ENCODE measurements around the gene KIAA1755. TPM values are rescaled to one million over a fixed set of nuclear protein-coding genes. Genes with fewer than 3 reads are reported as not detected.

Gene KIAA1755
- total and polyA plus RNA-seq, 2 of the 4 experiments (the other 2 are of a cell fraction), result 2.5 to 5.1 TPM

- no TSS peak for BruUV-seq (replicated peaks)
- intact Hi-C loops (cut with micrococcal nuclease) (no loop called here), dilution Hi-C loops (cut with HindIII; ENCODE audit: low sequenced_read_pairs, unreplicated experiment) (no loop called here), in situ Hi-C loops (cut with MboI; ENCODE audit: low sequenced_read_pairs) (no loop called here)
- no peak overlapping the region for H4K91ac ChIP-seq (ENCODE audit: insufficient read depth, low read depth, low read length)
- H3K27me3 ChIP-seq (ENCODE audit: control insufficient read depth, insufficient read depth, low read length), result no peaks in the 10 kb centered on the region
- H3K4ac ChIP-seq (ENCODE audit: low read depth, low read length), result no peak overlapping the region
- no peak overlapping the region for H3K56ac ChIP-seq (ENCODE audit: extremely low read depth, insufficient read depth, low read length)
- ATAC-seq (ENCODE audit: low read depth) (no peak), DNase-seq (no peak)
- H3K36me3 ChIP-seq (ENCODE audit: control insufficient read depth, insufficient read depth, low read length), result no peaks in the 10 kb centered on the region
- H3K4me3 ChIP-seq (ENCODE audit: insufficient read depth, low read depth, low read length), result no peak overlapping the region
- no peaks in the 10 kb centered on the region for H3K9me3 ChIP-seq (ENCODE audit: control insufficient read depth, insufficient read depth, low read length)
- no peak overlapping the region for H4K8ac ChIP-seq (ENCODE audit: low read depth in 2 of 2, low read length in 2 of 2)
- no peak overlapping the region for H2BK120ac ChIP-seq (ENCODE audit: low read depth, low read length)
- H4K5ac ChIP-seq (ENCODE audit: low read depth, low read length), result no peak overlapping the region
- H3K9me1 ChIP-seq (ENCODE audit: insufficient read depth, low read length), result peaks cover 16% of the 10 kb centered on the region
- H3K79me1 ChIP-seq (ENCODE audit: low read depth in 1 of 2, low read length in 2 of 2), result no peaks in the 10 kb centered on the region
- no peak overlapping the region for H2BK5ac ChIP-seq (ENCODE audit: low read depth, low read length, poor library complexity, severe bottlenecking)
- no peak overlapping the region for H3K4me2 ChIP-seq (ENCODE audit: low read depth, low read length)
- TF ChIP-seq RAD21 (IDR thresholded peaks at IDR 0.05; ENCODE audit: low read length), result no peak
- TF ChIP-seq CEBPB (IDR thresholded peaks at IDR 0.05; ENCODE audit: low read depth, low read length), result no peak
- TF ChIP-seq RCOR1 (IDR thresholded peaks at IDR 0.05; ENCODE audit: insufficient replicate concordance, low read length), result no peak
- no peak for TF ChIP-seq SMC3 (IDR thresholded peaks at IDR 0.05; ENCODE audit: low read depth, low read length)
- TF ChIP-seq CTCF (conservative IDR thresholded peaks at IDR 0.05; ENCODE audit: low read depth, low read length), result no peak
- TF ChIP-seq MAFK (IDR thresholded peaks at IDR 0.05; ENCODE audit: low read depth, low read length), result no peak
- no peak for TF ChIP-seq CHD1 (IDR thresholded peaks at IDR 0.05; ENCODE audit: low read depth, low read length)
- no peak for TF ChIP-seq POLR2A (IDR thresholded peaks at IDR 0.05; ENCODE audit: low read depth, low read length)
- TF ChIP-seq MXI1 (IDR thresholded peaks at IDR 0.05; ENCODE audit: borderline replicate concordance, low read depth, low read length), result no peak
- no peak for TF ChIP-seq MAZ (IDR thresholded peaks at IDR 0.05; ENCODE audit: borderline replicate concordance, low read depth, low read length)
- no peak for TF ChIP-seq RFX5 (IDR thresholded peaks at IDR 0.05; ENCODE audit: low read depth, low read length)
- no peak overlapping the region for H2BK20ac ChIP-seq (ENCODE audit: low read depth, low read length)
- WGBS, 2 experiments (ENCODE audit: extremely low coverage in 2 of 2, insufficient read length in 1 of 2), result 85% methylated on average over 2 of the region's 4 CpGs; no CpG with 5 or more reads in 1 of the 2 experiments
- POLR2A ChIA-PET (ENCODE audit: unreplicated experiment), result no interaction called here
- H3K14ac ChIP-seq (replicated peaks; ENCODE audit: low read depth, low read length), result no peak overlapping the region
- no peaks in the 10 kb centered on the region for H4K20me1 ChIP-seq (ENCODE audit: insufficient read depth, low read length)
- H3K4me1 ChIP-seq (ENCODE audit: control insufficient read depth, insufficient read depth, low read length), result peaks cover 23% of the 10 kb centered on the region
- CTCF ChIA-PET, result no interaction called here
- H3K23ac ChIP-seq (ENCODE audit: low read depth, low read length), result no peak overlapping the region
- peak overlapping the region; percentile 30; the same call in 1 of the 2 replicates for H2AK5ac ChIP-seq (ENCODE audit: low read depth, low read length)
- no peak overlapping the region for H2AK9ac ChIP-seq (replicated peaks; ENCODE audit: low read depth, low read length, poor library complexity)
- no peak overlapping the region for H2AFZ ChIP-seq (replicated peaks; ENCODE audit: low read length, poor library complexity)
- no peak overlapping the region; the same call in 1 of the 2 replicates for H3K18ac ChIP-seq (ENCODE audit: low read depth, low read length)
- H3K27ac ChIP-seq (ENCODE audit: insufficient read depth, low read length), result no peak overlapping the region
- no peak overlapping the region for H3K9ac ChIP-seq (ENCODE audit: low read depth, low read length)
- no peak overlapping the region for H2BK15ac ChIP-seq (ENCODE audit: low read depth, low read length)
Measured at GRCh38 chr20:38193586-38194105, 66.9 kb downstream of the KIAA1755 start.

All from IMR-90 (cell line).